Pancreas (tissue), 10 donors: Measurements from ENCODE around the gene ZIC4. TPM values are rescaled to one million over a fixed set of nuclear protein-coding genes. Genes with fewer than 3 reads are reported as not detected.

Source experiments
- ATAC-seq, 4 donors: fragments of 200-7000 bp; cut with Tn5 transposase; one replicate each; pipeline versions ENCODE4 v1.8.0 to v1.9.1; 2020; ENCODE audit warnings: mild to moderate bottlenecking in 4 of 4, moderate library complexity in 4 of 4
- DNase-seq, 6 donors: peaks; one replicate each; pipeline ENCODE4 v3.0.0-alpha.2; 2020
- FAIRE-seq: peaks from 2 replicates; lab custom pipeline; 2012; peaks lifted over from hg19 to GRCh38; lab: Jason Lieb, UNC
- H3K27ac ChIP-seq, 4 donors: fragments of 200-600 bp; sonication (generic); 1 replicate in 3 of 4; 2 replicates in 1 of 4; pipeline versions ENCODE4 v1.5.0 to v1.8.0; 2020
- H3K27me3 ChIP-seq, 4 donors: fragments of 200-600 bp; one replicate each; pipeline ENCODE4 v1.8.0; 2021
- H3K36me3 ChIP-seq, 3 donors: fragments of 200-600 bp; sonication (generic) in 1 of 3; one replicate each; pipeline versions ENCODE4 v1.5.0 to v1.8.0; 2020 to 2021
- H3K4me1 ChIP-seq, 3 donors: fragments of 200-600 bp; one replicate each; pipeline ENCODE4 v1.8.0; 2021
- H3K4me3 ChIP-seq, 4 donors: fragments of 200-600 bp; sonication (generic) in 2 of 4; one replicate each; pipeline versions ENCODE4 v1.5.0 to v1.8.0; 2020 to 2021
- H3K9me3 ChIP-seq, 4 donors: fragments of 200-600 bp; one replicate each; pipeline ENCODE4 v1.8.0; 2021
- CTCF ChIP-seq, 4 donors: fragments of 200-600 bp; sonication (generic) in 3 of 4; IDR thresholded peaks; one replicate each; pipeline versions ENCODE4 v1.5.0 to v1.8.0; 2021; ENCODE audit warnings: antibody characterized with exemption in 4 of 4
- WGBS, 2 donors: extraction: QIAGEN DNeasy Blood & Tissue Kit; methylation state at CpG; one replicate each; pipeline ENCODE4 v1.1.7; 2013; 5-methylcytosine and 5-hydroxymethylcytosine counted together
- intact Hi-C, 3 donors: fragments of 100-400 bp; cut with DNase I; formaldehyde crosslinking; loops; one replicate each; pipeline versions ENCODE4 v1.11.1 to v1.14.2; 2022
- polyA plus RNA-seq, 2 donors: library from polyadenylated mRNA; stranded (reverse); fragments of 200-250 nt; gene quantifications; one replicate each; pipeline ENCODE4 v1.2.3, GENCODE V29; 2013
- total RNA-seq, 6 donors: library from RNA; stranded (reverse); fragmentation: NEBNext Ultra II Directional in 4 of 6; extraction: Animal tissue kit (Norgen Biotek cat#: 25700) in 4 of 6; gene quantifications; one replicate each; pipeline versions ENCODE4 v1.2.1 to v1.2.4, GENCODE V29; 2021 to 2023
- donor health status: healthy with polysubstance abuse.
- donor health status: DM: no; HTN: no; CAD: no; lungs with moderate emphysema.
- donor health status: DM: no; HTN: no; CAD: no.
- donor health status: control.
- donor health status: control.
- donor health status: Bipolar disorder and iron deficiency.
- donor health status: DM: yes; HTN: yes; CAD: no.
- donor health status: DM: no; HTN: no; CAD: no.
- donor health status: DM: no; HTN: no; CAD: no.
- donor health status: DM: yes; HTN: yes; CAD: no.

The ZIC4 gene
- total and polyA plus RNA-seq, 8 donors, result not detected

GRCh38 chr3:147412261-147412916 is 6.0 kb upstream of the ZIC4 start:
- FAIRE-seq, result no peak
- H3K4me3 ChIP-seq, result no peak overlapping the region

GRCh38 chr3:147411815-147412241 is 5.5 kb upstream of the ZIC4 start:
- intact Hi-C loops, result loop anchor here in 1 of 3 donors (10.0 kb wide), 1 partner anchor 47 kb away; no protein-coding TSS in a partner anchor
- DNase-seq (no peak), FAIRE-seq (no peak), ATAC-seq (no peak)
- no peak overlapping the region for H3K4me3 ChIP-seq
- 13 to 14% methylated on average over 20 of the region's 20 CpGs for WGBS, 2 donors
- H3K27me3 ChIP-seq, result peaks cover 20 to 90% (median 38%) of the 10 kb centered on the region in 4 donors
- no peak for TF ChIP-seq CTCF (IDR thresholded peaks at IDR 0.05)
- peaks cover 0 to 7% (median 3%) of the 10 kb centered on the region in 3 donors for H3K4me1 ChIP-seq
- H3K36me3 ChIP-seq, result no peaks in the 10 kb centered on the region
- no peak overlapping the region for H3K27ac ChIP-seq
- H3K9me3 ChIP-seq, result no peaks in the 10 kb centered on the region

More at GRCh38 chr3:147412261-147412916, 6.0 kb upstream of the ZIC4 start:
- TF ChIP-seq CTCF (IDR thresholded peaks at IDR 0.05), result no peak
- DNase-seq (no peak), ATAC-seq (no peak)
- WGBS, 2 donors, result 14 to 15% methylated on average over 32 of the region's 32 CpGs
- Histone ChIP-seq H3K27me3 (peaks cover 20 to 89% (median 37%) of the 10 kb centered on the region in 4 donors), H3K36me3 (no peaks in the 10 kb centered on the region), H3K27ac (no peak overlapping the region), H3K9me3 (no peaks in the 10 kb centered on the region), H3K4me1 (peaks cover 0 to 7% (median 3%) of the 10 kb centered on the region in 3 donors)
- intact Hi-C loops, result loop anchor here in 1 of 3 donors (10.0 kb wide), 1 partner anchor 48 kb away; no protein-coding TSS in a partner anchor

GRCh38 chr3:147411238-147411814 is 5.0 kb upstream of the ZIC4 start:
- Histone ChIP-seq H3K4me3 (peak overlapping the region in 2 of 4 donors; percentile 9 to 41), H3K4me1 (peaks cover 0 to 7% (median 3%) of the 10 kb centered on the region in 3 donors), H3K27me3 (peaks cover 20 to 94% (median 38%) of the 10 kb centered on the region in 4 donors), H3K27ac (no peak overlapping the region), H3K36me3 (no peaks in the 10 kb centered on the region), H3K9me3 (no peaks in the 10 kb centered on the region)
- intact Hi-C loops, result loop anchor here in 1 of 3 donors (10.0 kb wide), 1 partner anchor 47 kb away; no protein-coding TSS in a partner anchor
- peak in 3 of 4 donors; percentile 49 to 73 (median 64) for ATAC-seq
- no peak for DNase-seq
- no peak for TF ChIP-seq CTCF (IDR thresholded peaks at IDR 0.05)
- 6 to 7% methylated on average over 14 of the region's 14 CpGs for WGBS, 2 donors
- FAIRE-seq, result no peak

- Histone ChIP-seq H3K27ac (no peak overlapping the region), H3K36me3 (no peaks in the 10 kb centered on the region), H3K9me3 (no peaks in the 10 kb centered on the region), H3K4me3 (peak overlapping the region in 2 of 4 donors; percentile 9 to 41), H3K27me3 (peaks cover 20 to 95% (median 38%) of the 10 kb centered on the region in 4 donors), H3K4me1 (peaks cover 0 to 7% (median 3%) of the 10 kb centered on the region in 3 donors)
- FAIRE-seq (no peak), ATAC-seq (peak in 3 of 4 donors; percentile 12 to 41 (median 18)), DNase-seq (peak in 2 of 6 donors; percentile 65 to 75)
- WGBS, 2 donors, result 5 to 6% methylated on average over 59 to 61 of the region's 61 CpGs
- intact Hi-C loops, result loop anchor here in 1 of 3 donors (10.0 kb wide), 1 partner anchor 46 kb away; no protein-coding TSS in a partner anchor
- TF ChIP-seq CTCF (IDR thresholded peaks at IDR 0.05), result no peak
These were observed 4.3 kb upstream of the ZIC4 start for GRCh38 chr3:147410526-147411237.
